Ishikawa (cell line): ENCODE data around the gene FBP1.

Experiments
- EP300 ChIP-seq: IDR thresholded peaks from 2 replicates; pipeline ENCODE4 v1.6.1; 2012; ENCODE audit warnings: borderline replicate concordance
- MAX ChIP-seq: IDR thresholded peaks from 2 replicates; pipeline ENCODE4 v1.6.1; 2012
- RAD21 ChIP-seq: IDR thresholded peaks from 2 replicates; pipeline ENCODE4 v1.6.1; 2012; ENCODE audit warnings: low read depth
- USF1 ChIP-seq: IDR thresholded peaks from 2 replicates; pipeline ENCODE4 v1.6.1; 2012
- YY1 ChIP-seq: IDR thresholded peaks from 2 replicates; pipeline ENCODE4 v1.6.1; 2012; ENCODE audit warnings: low read depth

- TF ChIP-seq MAX (no peak), RAD21 (no peak), USF1 (no peak), EP300 (no peak), YY1 (no peak)
These were observed 35.9 kb upstream of the FBP1 start for GRCh38 chr9:94675008-94675881.
